NOMO-1 (cell line): Measurements from ENCODE around the gene PRSS2.
A peak's percentile ranks its signal among the peaks of the same experiment; 100 is the strongest.
"Not testable (repeated sequence)": the region's sequence is repeated elsewhere in the genome, so short reads cannot be mapped to it uniquely, and the experiment has no call there.

Source experiments
- DNase-seq, 2 experiments: peaks; one replicate each; lab custom pipeline; 2025; ENCODE audit not compliant: unreplicated experiment in 2 of 2; lab: John Stamatoyannopoulos, UW

The PRSS2 gene

DNA sequence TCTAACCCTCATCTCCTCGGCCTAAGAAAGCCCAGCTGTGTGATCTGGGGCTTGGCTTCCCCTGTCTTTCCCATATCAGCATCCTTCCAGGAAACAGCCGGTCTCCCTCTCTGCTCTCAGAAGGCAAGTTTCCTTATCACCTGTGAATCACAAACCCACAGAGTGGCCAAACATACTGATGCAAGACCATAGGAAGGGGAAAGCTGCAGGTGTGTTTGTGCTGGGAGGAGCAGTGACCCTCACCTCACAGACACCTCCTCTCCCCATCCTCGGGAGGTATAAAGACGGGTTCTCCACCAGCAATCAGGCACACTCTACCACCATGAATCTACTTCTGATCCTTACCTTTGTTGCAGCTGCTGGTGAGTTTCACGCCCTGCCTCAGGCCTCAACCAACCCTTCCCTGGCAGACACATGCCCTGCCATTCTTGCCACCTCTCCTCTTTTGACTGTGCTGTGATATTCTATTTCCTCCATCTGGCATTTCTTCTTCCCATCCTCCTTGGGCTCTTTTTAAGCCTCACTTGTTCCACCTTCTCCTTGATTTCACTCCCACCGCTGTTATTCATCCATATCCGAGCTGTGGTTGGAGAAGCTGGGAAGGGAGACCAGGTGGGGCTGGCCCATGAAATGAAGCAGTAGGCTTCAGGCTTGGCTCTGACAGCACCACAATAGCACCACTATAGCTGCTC lies at the start of gene PRSS2:
Gene PRSS2, plus strand, starts transcription at position 310 of the 692 bp plus-strand sequence. Its CDS starts 13 bp downstream, at position 323.
- no peak for DNase-seq

DNA sequence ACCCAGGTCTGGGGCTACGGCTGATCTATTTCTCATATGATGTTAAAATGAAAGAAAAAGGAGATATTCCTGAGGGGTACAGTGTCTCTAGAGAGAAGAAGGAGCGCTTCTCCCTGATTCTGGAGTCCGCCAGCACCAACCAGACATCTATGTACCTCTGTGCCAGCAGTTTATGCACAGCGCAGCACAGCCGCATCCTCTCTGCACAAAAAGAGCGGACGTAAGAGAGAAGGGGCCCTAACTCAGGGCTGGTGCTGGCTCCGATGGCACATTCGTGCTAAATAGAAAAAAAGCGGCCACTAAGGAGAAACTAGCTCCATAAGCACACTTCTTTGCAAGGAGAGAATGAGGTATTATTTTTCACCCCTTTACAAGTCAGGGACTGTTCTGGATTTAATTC lies 49.8 kb upstream of the PRSS2 start:
- no peak for DNase-seq

DNA sequence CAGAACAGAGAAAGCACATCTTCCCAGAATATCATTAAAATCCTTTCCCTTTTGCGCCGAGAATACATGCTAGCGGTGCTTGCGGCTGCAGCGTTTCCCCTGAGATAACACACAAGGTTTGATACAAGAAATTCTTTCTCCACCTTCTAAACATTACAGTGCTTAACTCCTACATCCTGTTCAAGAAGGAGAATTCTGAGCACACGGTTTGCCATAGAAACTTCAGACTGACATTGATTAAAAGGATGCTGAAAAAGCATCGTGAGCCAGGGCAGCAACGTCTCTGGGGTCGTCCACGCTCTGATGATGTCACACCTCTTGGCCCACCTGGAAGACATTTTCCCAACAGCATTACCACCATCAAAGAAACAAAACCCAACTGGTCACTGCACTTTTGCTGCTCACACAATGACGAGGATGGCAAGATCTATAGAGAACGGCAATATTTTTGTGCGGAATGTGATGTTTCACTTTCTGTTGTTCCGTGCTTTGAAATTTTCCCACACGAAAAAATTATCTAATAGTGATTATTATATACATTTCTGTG lies 48.4 kb upstream of the PRSS2 start:
- DNase-seq = no peak

DNA sequence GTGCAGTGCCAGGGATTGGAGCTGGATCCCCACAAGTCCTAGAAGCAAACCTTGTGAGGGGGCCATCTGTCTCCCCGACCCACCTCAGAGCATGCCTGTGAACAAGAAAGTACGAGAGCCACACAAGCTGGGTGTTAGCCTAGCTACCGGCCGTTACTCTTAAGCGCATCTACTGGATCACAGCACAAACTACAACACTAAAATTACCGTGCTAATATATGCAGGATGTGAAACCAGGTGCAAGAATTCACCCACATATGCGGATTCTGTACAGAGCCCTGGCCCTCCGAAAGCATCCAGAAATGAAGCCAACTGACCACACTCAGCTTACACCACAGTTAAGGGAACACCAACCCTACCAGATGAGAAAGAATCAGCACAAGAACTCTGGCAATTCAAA lies 37.5 kb upstream of the PRSS2 start:
- no peak for DNase-seq

DNA sequence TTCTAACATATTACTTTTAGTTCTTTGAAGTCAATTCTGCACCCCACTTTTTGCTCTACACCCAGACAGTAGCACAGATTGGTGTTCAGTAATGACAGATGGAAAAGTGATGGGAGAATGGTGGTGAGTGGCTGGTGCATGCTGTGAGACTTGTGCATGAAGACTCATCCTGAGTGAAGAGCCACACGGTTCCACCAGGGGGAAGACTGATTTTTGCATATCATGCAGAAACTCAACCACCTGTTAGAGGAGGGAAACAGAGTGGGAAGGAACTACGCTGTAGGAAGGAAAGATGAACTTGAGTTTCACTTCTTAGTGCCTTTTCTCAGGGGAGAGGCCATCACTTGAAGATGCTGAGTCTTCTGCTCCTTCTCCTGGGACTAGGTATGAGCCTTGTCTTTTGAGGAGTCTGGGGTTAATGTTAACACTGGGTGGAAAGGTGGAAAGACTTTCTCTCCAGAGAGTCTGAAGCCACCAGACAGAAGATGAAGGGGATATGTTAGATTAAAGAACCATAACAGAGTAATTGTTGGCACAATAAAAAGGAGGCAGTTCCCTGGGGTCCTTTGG lies 30.8 kb upstream of the PRSS2 start:
- DNase-seq = no peak

DNA sequence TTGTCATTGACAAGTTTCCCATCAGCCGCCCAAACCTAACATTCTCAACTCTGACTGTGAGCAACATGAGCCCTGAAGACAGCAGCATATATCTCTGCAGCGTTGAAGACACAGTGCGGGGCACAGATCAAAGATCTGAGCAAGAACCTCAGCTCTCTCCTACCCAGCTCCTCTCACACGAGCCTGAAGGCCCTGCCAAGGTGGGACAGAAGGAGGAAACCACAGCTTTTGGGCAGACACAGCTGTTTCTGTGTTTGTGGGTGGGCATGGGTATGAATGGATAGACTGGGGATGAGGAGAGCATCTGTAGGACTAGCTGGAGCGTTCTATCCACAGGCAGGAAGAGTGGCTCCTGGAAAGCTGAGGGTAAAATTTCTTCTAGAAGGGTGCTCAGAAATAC lies 30.0 kb upstream of the PRSS2 start:
- DNase-seq = no peak

DNA sequence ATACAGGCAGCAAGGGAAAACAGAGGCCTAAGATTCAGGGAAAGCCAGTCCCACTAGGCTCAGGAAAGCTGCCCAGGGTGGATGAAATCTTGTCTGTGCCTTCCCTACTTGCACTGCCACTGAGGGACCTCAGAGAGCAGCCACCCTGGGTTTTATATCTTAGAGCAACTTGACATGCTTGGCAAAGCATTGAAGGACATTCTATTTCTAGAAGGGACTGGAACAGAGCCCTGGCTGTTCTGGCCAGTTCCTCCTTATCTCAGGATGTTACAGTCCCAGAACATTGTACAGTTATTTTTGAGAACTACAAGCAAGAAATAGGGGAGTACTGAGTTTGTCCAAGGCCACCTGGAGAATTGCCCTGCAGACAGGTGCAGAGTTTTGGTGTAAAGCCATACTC lies 28.8 kb upstream of the PRSS2 start:
- DNase-seq = not testable (repeated sequence)

DNA sequence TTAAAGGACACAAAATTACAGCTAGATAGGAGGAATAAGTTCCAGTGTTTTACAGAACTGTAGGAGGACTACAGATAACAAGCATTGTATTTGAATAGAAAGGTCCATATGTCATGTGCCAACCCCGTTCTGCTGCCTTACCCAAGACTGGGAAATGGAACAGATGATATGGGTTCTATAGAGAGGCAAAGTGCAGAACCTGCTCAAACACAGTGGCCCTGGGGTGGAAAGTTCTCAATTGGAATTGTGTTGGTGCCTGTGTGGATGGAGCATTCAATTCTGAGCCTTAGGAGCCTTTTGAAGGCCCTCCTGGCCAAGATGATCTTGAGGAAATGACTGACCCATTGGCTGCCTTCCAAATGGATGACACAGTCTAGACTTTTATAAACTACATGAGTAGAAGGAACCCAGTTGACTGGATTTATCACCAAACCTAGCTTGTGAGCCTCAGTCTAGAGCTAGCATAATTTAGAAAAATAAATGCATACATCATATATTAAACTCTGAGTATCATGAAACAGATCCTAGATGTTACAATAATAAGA lies 25.6 kb upstream of the PRSS2 start:
- DNase-seq = no peak

DNA sequence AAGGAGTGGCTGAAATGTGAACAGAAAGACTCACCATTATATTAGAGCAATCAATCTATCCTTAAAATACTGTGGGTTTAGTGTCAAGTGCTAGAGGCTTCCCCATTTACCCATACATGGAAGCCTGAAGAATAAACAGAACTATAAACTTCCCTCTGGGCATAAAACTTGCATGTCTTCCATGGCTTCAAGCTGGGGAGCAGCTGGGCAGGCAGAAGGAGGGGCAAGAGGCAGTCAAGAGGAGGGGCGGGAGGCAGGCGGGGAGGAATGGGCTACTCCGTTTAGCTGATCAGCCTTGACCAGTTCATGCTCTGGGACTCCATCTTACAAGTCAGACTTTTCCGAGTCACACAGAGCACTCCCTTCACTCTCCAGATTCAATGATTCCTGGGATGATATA lies 25.0 kb upstream of the PRSS2 start:
- no peak for DNase-seq

DNA sequence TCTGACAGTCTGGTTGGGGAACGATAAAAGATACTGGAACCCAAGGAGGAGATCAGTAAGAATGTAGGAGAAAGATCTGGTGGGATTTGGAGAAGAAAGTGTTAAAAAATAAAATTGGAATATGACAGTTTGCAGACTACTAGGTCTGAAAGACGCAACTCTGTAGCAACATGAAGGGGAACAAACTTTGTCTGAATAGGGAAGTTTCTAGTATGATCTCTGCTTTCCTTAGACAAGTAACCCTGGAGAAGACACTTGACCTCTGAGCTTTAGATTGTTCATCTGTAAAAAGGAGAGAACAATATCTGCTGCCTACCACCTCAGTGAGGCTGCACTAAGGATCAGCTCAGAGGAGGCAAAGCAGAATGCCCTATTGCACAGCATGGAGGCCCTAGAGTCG lies 24.5 kb upstream of the PRSS2 start:
- DNase-seq = peak in 1 of 2 experiments; percentile 10

DNA sequence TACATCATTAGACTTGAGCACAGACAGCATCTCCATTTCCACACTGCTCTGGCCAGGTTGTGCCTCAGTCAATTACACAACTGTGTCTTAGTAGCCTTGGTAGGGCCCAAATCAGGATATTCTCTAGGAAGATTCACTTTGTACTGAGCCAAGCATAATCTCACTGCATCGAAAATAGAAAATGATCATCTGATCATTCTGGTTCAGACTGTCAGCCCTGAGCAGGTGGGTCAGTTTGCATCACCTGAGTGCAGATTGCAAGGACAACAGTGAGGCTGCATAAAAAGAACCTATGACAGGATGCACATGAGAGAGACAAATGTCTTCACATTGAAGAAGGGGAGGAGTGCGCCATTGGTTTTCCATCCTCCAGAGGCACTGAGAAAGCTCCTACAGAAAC lies 22.4 kb upstream of the PRSS2 start:
- not testable (repeated sequence) for DNase-seq

DNA sequence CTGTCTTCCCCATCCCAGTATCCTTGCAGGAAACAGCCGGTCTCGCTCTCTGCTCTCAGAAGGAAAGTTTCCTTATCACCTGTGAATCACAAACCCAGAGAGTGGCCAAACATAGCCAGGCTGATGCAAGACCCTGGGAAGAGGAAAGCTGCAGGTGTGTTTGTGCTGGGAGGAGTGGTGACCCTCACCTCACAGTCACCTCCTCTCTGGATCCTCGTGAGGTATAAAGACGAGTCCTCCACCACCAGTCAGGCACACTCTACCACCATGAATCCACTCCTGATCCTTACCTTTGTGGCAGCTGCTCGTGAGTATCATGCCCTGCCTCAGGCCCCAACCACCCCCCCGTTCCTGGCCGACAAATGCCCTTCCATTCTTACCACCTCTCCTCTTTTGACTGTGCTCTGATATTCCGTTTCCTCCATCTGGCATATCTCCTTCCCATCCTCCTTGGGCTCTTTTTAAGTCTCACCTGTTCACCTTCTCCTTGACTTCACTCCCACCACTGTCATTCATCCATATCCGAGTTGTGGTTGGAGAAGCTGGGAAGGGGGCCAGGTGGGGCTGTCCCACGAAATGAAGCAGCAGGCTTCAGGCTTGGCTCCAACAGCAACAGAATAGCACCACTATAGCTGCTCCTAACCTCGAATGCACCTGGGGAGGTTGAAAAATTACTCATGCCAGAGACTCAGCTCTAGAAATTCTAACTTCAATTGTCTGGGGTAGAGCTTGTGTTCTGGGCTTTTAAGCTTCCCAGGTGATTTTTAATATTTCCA lies 21.4 kb upstream of the PRSS2 start, which contains the start of gene PRSS1:
Gene PRSS1, plus strand, starts transcription at position 255 of the 776 bp plus-strand sequence. Its CDS starts 13 bp downstream, at position 268.
- DNase-seq = no peak

DNA sequence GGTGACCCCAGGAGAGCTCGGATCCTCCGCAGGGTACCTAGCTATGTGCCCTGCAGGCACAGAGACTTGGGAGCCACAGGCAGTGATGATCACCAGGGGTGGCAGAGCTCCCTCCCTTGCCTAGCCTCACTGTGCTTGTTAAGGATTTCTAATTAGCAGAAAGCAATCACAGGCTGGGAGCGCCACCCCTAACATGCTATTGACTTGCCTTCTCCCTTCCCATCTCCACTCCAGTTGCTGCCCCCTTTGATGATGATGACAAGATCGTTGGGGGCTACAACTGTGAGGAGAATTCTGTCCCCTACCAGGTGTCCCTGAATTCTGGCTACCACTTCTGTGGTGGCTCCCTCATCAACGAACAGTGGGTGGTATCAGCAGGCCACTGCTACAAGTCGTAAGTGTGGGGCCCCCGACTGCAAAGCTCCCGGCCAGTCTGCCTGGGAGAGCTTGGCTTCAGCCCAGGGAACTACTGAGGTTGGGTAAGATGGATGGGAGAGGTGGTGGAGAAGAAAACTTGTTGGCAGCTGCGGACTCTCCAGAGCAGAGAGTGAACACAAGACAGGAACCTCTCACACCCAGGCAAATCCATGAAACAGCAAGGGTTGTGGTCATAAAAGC lies 20.3 kb upstream of the PRSS2 start:
- DNase-seq = no peak

DNA sequence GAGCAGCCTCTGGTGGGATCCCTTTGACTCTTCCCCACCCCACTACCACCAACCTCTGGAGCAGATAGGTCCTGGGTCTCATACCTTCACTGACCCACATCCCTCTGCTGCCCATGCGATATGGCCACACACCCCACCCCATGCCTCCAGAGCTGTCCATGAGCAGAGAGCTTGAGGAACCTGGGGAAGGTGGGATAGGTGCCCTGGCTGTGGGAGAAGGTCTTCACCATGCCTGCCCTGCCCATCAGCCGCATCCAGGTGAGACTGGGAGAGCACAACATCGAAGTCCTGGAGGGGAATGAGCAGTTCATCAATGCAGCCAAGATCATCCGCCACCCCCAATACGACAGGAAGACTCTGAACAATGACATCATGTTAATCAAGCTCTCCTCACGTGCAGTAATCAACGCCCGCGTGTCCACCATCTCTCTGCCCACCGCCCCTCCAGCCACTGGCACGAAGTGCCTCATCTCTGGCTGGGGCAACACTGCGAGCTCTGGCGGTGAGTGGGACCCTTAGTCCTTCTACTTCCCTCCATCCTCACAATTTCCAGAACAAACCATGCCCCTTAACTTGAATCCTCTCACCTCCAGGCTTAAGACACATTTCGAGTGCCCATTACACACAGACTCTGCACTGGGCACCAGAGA lies 19.1 kb upstream of the PRSS2 start:
- DNase-seq = not testable (repeated sequence)

DNA sequence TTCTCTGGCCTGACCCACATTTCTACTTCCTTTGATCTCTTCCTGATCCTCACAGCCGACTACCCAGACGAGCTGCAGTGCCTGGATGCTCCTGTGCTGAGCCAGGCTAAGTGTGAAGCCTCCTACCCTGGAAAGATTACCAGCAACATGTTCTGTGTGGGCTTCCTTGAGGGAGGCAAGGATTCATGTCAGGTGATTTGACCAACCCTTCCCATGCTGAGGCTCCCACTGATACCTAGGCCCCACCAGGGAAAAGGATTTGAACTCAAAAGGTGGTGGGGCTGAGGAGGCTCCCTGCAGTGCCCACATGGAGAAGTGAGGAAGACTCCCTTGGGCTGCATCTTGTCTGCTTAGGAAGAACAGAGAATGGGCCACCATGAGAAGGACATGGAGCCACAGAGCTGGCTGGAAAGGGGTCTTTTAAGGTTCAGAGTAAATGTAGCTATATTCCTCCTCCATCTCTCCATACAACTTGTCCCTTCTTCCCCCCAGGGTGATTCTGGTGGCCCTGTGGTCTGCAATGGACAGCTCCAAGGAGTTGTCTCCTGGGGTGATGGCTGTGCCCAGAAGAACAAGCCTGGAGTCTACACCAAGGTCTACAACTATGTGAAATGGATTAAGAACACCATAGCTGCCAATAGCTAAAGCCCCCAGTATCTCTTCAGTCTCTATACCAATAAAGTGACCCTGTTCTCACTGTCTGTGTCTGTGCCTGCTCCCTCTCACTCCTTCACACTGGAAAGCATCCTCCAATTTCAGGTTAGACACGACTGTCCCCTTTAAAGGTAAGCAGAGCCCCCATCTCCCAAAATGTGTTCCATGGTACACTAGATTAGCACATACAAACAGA lies 18.2 kb upstream of the PRSS2 start:
- no peak for DNase-seq

DNA sequence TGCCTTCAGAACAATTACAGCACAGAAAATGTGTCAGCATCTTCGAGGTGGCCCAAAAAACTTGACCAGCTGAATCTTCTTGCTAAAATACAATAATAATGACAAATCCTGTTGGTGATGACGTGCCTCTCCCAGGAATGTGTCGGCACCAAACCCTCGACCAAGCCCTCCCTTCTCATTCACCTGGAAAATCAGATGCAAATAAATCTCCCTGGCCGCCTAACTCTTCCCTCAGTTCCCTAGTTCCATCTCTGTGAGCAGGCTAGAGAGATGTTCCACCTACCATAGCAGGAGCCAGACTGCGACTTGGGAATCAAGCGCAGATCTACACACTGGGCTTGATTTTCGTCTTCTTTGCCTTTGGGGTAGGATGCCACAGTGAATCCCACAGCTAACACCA lies 17.4 kb upstream of the PRSS2 start:
- DNase-seq = no peak

DNA sequence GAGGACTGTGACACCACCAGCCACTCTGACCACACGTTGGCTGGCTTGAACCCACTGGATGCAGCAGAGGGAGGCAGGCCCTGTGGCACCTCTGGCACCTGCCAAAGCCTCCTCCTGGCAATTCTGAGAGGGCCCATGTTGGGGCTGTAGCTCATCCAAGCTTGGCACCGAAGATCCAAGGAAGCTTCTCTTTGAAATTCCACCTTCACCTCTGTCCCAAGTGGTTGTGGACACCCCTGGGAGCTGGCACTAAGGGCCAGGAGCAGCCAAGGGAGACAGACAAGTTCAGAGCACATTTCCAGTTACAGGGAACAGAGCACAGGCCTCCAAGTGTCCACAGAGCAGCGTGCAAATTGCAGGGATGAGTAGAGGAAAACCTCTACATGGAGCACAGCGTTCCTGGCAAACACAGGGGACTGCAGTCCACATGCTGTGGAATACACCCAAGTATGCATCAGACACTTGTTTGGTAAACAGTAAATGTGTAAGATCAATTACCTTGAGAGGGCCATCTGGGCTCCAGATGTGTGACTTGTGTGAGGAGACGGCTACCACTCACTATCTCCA lies 16.8 kb upstream of the PRSS2 start:
- DNase-seq = not testable (repeated sequence)

DNA sequence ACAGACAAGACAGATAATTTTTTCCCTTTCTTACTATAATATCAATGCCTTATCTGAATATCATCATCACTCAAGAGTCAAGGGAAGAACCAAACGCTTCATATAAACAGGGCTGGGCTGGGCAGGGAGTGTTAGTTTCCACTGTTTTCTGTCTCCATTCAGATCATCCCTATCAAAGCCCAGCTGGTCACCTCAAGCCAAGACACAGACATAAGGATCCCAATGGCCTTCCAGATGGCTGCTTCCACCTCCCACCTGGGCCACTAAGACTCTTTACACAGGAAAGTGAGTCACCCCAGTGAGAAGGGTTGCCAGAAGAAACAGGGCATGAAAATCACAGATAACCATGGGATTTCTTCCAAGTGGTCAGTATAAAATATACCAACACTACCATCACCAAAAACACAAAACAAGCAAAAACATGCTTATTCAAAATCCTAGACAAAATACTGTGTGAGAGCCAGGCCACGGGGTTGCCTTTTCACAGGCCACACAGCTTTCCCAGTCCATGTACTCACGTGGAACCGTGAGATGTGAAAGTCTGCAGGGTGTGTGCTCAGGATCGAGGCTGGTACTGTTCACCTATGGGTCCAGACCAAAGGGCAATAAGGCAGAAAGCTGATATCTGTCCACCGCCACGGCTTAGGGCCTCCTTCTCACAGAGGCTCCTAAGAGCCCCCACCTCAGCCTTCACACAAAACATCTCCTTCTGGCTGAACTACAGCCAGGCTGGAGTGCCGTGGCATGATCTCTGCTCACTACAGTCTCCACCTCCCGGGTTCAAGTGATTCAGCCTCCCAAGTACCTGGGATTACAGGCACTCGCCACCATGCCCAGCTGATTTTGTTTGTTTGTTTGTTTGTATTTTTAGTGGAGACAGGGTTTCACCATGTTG lies 15.8 kb upstream of the PRSS2 start:
- no peak for DNase-seq
